GM13976 (cell line): ENCODE measurements around the gene GPS1.

Source experiments
- DNase-seq: peaks from one replicate; pipeline ENCODE4 v3.0.0; 2012; ENCODE audit warnings: low spot score
- in situ Hi-C: fragments of 300-500 bp; cut with MboI; formaldehyde crosslinking; loops from one replicate; pipeline ENCODE4 v1.12.0; 2022; ENCODE audit warnings: low sequenced_read_pairs, mixed read lengths, inconsistent platforms; ENCODE audit not compliant: unreplicated experiment
- TF ChIP-seq, protein P1 (sequence below): IDR thresholded peaks from 2 replicates; pipeline ENCODE4 v1.5.1; 2012; ENCODE audit warnings: borderline replicate concordance, mild to moderate bottlenecking; ENCODE audit not compliant: insufficient read depth; ENCODE audit errors: extremely low read depth, missing control alignments, control extremely low read depth

GPS1 gene

GRCh38 chr17:82059272-82060000, 7.7 kb downstream of the GPS1 start:
- in situ Hi-C loops = no loop called here
- DNase-seq = no peak
- TF ChIP-seq, protein P1, sequence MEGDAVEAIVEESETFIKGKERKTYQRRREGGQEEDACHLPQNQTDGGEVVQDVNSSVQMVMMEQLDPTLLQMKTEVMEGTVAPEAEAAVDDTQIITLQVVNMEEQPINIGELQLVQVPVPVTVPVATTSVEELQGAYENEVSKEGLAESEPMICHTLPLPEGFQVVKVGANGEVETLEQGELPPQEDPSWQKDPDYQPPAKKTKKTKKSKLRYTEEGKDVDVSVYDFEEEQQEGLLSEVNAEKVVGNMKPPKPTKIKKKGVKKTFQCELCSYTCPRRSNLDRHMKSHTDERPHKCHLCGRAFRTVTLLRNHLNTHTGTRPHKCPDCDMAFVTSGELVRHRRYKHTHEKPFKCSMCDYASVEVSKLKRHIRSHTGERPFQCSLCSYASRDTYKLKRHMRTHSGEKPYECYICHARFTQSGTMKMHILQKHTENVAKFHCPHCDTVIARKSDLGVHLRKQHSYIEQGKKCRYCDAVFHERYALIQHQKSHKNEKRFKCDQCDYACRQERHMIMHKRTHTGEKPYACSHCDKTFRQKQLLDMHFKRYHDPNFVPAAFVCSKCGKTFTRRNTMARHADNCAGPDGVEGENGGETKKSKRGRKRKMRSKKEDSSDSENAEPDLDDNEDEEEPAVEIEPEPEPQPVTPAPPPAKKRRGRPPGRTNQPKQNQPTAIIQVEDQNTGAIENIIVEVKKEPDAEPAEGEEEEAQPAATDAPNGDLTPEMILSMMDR = no peak

DNA sequence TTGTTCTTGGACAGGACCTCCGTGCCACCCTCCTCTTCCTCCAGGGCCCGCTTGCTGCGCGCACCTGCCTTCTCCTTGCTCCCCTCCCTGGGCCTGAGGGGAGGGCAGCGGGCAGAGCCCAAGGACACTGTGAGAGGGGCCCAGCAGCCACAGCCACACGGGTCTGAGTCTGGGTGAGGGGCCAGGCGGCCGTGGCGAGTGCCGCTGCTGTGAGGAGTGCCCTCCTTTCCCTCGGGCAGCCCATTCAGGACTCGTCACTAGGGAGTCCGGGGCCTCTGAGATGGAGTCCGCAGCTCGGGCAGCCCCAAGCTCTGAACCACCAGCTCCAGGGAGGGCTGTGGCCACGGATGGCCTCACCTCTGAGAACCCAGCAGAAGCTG, 8.3 kb downstream of the GPS1 start:
- TF ChIP-seq, protein P1 = no peak
- in situ Hi-C loops = no loop called here
- DNase-seq = no peak

GRCh38 chr17:82060614-82061013, 8.9 kb downstream of the GPS1 start:
- in situ Hi-C loops = no loop called here
- TF ChIP-seq, protein P1 = no peak
- no peak for DNase-seq

DNA sequence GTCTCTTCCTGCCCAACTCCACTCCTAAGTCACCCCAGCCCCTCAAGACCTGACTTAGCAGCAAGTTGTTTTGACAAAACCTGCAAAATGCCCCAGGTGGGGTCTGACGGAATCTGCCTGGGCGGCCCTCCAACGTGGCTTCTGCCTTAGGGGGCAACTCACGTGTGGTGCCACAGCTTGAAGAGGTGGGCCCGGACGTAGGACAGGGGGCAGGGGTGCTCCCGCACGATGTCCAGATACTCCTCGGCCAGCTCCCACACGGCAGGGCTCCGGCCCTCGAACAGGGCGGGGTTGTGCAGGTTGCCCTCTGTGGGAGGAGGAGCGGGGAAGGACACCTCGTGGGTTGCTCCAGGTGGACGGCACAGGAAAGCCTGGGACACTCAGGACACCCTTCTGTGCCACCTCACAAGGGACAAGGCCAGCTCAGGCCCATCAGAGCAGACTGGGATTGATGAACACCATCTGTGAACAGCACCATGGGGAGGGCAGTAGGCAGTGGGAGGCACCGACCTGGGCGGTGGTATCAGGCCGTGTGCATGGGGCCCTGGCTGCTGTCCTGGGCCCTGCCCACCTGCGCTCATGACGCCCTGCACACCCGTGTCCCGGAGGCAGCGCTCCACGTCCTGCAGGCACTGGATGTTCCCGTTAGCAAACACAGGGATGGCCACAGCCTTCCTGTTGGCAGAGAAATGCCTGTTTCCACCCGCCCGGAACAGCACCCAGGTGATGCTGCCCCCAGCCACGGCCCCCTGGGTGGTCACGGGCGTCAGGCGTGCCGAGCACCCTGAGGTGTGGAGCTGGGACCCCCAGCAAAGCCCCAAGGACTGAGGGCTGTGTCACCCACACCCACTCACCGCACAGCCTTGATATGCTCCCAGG, 9.6 kb downstream of the GPS1 start:
- no peak for DNase-seq
- in situ Hi-C loops = no loop called here
- TF ChIP-seq, protein P1 = no peak

GRCh38 chr17:82062076-82062983, 10.6 kb downstream of the GPS1 start:
- in situ Hi-C loops = no loop called here
- DNase-seq = no peak
- TF ChIP-seq, protein P1 = no peak

- TF ChIP-seq, protein P1 = no peak
- in situ Hi-C loops = no loop called here
- DNase-seq = no peak
Measured at GRCh38 chr17:82062984-82063368, 11.3 kb downstream of the GPS1 start.
